Breast epithelium (tissue), 3 donors: ENCODE results near the gene NRF1.

Experiments used
- CTCF ChIP-seq, 3 donors: fragments of 450-650 bp; IDR thresholded peaks; one replicate each; pipeline ENCODE4 v1.5.1; 2016 to 2017; ENCODE audit warnings: antibody characterized with exemption in 3 of 3, mild to moderate bottlenecking in 3 of 3, moderate library complexity in 3 of 3
- POLR2A ChIP-seq: fragments of 450-650 bp; IDR thresholded peaks from one replicate; pipeline ENCODE4 v1.6.1; 2016; ENCODE audit warnings: antibody characterized with exemption, mild to moderate bottlenecking, moderate library complexity

DNA sequence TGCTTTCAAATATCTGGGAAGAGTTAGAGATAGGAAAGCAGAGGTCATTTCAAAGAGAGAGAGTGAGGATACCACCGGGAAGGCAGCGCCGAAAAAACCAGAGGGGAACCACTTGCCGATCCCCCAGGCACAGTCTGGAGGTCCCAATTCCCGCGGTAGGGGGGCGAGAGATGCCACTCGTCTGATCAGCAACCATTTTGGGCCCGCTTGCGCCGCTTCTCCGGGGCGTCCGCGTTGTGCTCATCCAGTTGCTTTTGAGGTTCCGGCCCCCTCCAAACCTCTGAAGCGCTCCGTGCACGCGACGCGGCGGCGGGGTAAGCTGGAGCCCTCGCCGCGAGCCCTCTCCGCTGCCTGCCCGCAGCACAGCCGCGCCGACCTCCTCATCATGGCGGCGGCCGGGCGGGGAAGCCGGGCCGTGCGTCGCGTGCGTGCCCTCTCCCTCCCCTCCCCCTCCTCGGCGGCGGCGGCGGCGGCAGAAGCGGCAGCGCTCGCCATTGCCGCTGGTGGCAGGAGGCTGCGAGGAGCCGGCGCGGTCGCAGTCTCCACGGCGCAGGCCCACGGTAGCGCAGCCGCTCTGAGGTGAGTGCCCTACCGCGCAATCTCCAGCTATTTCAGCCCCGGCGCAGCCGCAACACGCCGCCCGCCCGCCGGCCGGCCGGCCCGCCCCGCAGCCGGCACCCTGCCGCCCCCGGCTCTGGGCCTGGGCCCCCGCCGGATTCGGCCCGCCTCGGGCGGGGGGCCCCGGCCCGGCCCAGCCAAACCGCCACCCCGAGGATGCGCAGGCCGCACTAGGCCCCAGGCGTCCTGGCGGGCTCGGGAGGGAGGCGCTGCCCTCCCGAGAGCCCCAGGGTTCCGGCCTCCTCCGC lies at the start of gene NRF1:
- no peak for TF ChIP-seq POLR2A
- peak in 1 of 3 donors; percentile 41 for TF ChIP-seq CTCF (IDR thresholded peaks at IDR 0.05)
